Non-pigmented ciliary epithelial cell (primary cell): ENCODE measurements around the gene RASD2.
A peak's percentile ranks its signal among the peaks of the same experiment; 100 is the strongest.

ENCODE experiments used
- DNase-seq: peaks from one replicate; pipeline ENCODE4 v3.0.0-alpha.2; 2010; ENCODE audit warnings: low read depth

Gene RASD2

GRCh38 chr22:35582861-35583670 is 42.4 kb downstream of the RASD2 start:
- no peak for DNase-seq

DNA sequence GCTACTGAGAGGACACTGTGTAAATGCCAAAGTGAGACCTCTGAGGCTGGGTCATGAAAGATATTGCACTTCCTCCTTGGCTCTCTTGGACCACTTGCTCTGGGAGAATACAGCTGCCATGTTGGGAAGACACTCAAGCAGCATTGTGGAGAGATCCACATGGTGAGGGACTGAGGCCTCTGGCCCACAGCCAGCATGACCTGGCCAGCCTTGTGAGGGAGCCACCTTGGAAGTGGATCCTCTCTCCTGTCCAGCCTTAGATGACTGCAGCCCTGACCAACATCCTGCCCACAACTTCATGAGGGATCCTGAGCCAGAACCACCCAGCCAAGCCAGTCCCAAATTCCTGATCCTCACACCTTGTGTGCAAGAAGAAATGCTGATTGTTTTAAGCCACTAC is 46.1 kb downstream of the RASD2 start:
- no peak for DNase-seq

DNA sequence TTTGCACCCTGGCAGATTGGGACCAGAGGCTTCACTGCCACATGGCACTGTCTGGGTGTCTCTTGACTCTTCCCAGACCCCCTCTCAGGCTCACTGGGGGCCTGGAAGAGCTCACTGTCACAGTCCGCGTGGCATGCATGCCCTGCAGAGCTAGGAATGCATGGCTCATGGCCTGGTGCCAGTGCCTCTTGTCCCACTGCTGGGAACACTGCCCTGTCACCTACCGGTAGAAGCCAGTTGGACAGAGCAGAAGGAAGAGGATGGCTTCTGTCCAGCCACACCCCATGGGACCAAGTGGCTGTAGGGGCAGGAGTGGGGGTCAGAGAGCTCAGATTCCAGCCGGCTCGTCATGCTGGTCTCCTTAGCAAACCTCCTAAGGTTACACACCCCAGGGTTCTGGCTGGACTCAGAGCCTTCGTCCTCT is 46.8 kb downstream of the RASD2 start:
- DNase-seq, result no peak

- DNase-seq, result no peak
Observed at GRCh38 chr22:35587896-35588295, 47.3 kb downstream of the RASD2 start.

- peak; percentile 59 for DNase-seq
Observed at GRCh38 chr22:35589071-35589755, 48.6 kb downstream of the RASD2 start.

DNA sequence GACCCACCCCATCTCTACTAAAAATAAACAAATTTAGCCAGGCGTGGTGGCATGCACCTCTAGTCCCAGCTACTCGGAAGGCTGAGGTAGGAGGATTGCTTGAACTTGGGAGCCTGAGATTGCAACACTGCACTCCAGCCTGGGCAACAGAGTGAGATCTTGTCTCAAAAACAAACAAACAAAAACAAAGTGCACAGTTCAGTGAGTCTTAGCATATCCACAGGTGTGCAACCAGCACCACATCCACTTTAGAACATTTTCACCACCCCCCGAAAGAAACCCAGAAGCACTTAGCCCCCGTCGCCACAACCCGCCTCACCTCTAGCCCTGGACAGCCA is 49.1 kb downstream of the RASD2 start:
- DNase-seq, result no peak

GRCh38 chr22:35590634-35591295 is 50.1 kb downstream of the RASD2 start:
- DNase-seq, result no peak

DNA sequence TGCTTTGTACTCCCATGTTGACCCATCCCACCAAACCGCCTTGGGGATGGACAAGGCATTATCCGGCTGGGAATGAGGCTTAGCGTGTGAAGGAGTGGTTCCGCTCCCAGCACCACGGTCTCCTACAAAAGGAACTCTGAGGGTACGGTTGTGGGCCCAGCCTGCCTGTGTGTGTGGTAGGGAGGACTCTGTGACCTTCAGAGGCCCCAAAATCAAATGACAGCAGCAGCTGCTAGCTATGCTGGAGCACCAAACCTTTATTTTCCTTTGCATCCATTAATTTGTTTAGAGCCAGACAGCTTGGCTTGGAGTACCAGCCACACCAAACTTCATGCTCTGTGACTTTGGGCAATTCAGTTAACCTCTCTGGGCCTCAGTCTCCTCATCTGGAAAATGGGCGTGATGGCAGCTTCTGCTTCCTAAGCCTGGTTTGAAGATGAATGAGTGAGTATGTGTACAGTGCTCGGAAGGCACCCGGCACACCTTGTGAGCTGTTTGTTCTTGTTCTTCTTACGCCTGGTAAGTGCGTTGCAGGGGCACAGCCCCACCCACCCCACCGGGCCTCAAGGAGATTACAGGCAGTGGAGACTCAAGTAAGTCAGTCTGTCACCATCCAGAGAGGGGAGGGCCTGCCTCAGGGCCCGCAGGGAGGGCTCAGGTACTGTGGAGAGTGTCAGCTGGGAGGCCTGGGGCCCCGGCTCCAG is 51.2 kb downstream of the RASD2 start:
- DNase-seq, result no peak

- no peak for DNase-seq
Observed at GRCh38 chr22:35592418-35592967, 51.9 kb downstream of the RASD2 start.

DNA sequence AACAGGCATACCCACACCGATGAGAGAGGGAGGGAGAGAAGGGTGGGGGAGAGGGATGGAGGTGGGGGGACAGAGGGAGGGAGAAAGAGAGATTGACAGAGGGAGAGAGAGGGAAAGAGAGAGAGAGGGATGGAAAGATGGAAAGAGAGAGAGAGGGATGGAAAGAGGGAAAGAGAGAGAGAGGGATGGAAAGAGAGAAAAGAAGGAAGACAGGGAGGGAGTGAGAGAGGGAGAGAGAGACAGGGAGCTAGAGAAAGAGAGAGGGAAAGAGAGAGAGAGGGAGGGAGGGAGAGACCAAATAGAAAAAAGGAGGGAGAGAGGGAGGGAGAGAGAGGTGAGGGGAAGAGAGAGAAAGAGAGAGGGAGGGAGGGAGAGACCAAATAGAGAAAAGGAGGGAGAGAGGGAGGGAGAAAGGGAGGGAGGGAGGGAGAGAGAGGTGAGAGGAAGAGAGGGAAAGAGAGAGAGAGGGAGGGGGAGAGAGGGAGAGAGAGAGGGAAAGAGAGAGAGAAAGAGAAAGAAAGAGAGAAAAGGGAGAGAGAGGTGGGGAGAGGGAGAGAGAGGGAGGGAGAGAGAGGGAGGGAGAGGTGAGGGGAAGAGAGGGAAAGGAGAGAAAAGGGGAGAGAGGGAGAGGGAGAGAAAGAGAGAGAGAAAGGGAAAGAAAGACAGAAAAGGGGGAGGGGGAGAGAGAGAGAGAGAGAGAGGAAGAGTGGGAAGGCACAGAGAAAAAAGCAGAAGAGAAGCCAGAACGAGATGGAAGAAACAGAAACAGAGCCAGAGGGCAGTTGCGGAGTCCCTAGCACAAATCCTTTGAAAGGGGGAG is 52.6 kb downstream of the RASD2 start:
- no peak for DNase-seq

DNA sequence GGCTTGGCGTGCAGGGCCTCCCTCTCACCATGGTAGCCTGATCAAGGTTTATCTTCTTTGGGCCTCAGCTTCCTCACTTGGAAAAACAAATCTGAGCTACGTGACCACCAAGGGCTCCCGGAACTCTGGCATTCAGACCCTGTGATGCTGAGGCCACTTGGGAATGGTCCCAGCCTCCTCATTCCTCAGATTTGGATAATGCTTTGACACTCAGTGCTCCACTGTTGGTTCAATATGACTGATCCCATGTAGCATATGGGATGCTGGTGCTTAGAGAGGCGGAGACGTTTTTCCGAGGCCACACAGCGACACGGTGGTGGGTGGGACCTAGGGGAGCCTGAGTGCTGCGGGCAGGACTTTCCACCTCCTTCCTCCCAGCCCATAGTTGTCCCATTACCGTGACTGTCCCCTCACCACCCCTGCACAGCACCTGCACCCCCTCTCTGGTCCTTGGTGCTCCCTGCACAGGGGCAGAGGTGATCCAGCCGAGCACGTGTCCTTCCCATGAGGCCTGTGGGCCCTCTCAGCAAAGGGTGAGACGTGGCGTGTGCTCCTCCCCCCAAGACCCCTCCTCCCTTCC is 53.4 kb downstream of the RASD2 start:
- DNase-seq, result no peak

GRCh38 chr22:35594686-35595085 is 54.1 kb downstream of the RASD2 start:
- DNase-seq, result no peak

- no peak for DNase-seq
Observed at GRCh38 chr22:35596821-35597220, 56.2 kb downstream of the RASD2 start.

- DNase-seq, result no peak
Observed at GRCh38 chr22:35597692-35598395, 57.2 kb downstream of the RASD2 start.

DNA sequence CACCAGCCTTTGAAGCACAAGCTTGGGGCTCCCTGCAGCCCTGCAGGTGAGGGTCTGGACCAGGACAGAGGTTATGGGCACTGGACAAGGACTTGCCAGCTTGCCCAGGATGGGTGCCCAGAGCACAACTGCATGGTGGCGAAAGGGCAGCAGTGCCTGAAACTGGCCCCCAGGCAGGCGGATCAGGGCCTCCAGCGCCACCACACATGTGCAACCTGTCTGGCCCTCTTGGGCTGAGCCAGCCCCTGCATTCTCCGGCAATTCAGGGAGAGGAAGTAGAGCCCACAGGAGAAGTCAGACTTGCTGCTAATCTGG is 57.7 kb downstream of the RASD2 start:
- DNase-seq, result no peak

DNA sequence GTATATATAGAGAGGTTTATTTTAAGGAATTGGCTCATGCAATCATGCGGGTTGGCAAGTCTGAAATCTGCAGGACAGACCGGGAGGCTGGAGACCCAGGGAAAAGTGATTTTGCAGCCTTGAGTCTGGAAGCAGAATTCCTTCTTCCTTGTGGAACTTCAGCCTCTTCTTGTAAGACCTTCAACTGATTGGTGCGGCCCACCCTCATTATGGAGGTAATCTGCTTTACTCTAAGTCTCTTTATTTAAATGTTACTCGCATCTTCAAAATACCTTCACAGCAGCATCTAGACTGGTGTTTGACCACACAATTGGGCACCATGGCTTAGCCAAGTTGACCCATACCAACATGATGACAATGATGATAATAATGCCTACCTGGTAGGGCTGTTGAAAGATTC is 58.7 kb downstream of the RASD2 start:
- no peak for DNase-seq

DNA sequence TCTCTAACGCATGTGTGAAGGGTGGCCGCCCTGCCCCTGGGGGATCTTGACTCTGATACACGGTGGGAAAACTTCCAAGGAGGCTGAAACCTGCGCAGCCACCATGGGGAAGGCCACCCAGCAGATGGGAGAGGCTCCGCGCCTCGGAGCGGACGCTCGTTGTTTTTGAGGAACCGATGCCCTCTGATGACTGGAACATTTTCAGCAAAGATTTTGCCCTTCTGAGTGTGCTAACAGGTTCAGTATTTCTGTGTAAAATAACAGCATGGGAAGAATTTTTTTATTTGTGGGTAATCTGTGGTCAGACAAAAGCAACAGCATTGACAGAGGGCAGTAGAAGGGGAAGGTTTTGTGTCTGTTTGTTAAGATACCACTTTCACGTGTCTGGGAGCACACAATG is 59.8 kb downstream of the RASD2 start:
- no peak for DNase-seq

GRCh38 chr22:35601013-35601580 is 60.5 kb downstream of the RASD2 start:
- DNase-seq, result no peak

GRCh38 chr22:35601743-35602615 is 61.3 kb downstream of the RASD2 start:
- peak; percentile 42 for DNase-seq
